SKM-1 treated with dmso at 0.1 percent for 144 hours (cell line): ENCODE data around the gene GLT6D1.

Experiments used
- DNase-seq: peaks from one replicate; lab custom pipeline; 2025; ENCODE audit not compliant: unreplicated experiment; lab: John Stamatoyannopoulos, UW

Gene GLT6D1

GRCh38 chr9:135624282-135624681, 15.1 kb downstream of the GLT6D1 start:
- DNase-seq, result no peak

GRCh38 chr9:135622415-135623020, 16.8 kb downstream of the GLT6D1 start:
- no peak for DNase-seq

- DNase-seq, result no peak
These were observed 18.8 kb downstream of the GLT6D1 start for GRCh38 chr9:135620558-135620957.

- DNase-seq, result no peak
These were observed 19.8 kb downstream of the GLT6D1 start for GRCh38 chr9:135619599-135619886.

- DNase-seq, result no peak
These were observed 20.3 kb downstream of the GLT6D1 start for GRCh38 chr9:135618866-135619598.

- no peak for DNase-seq
These were observed 21.3 kb downstream of the GLT6D1 start for GRCh38 chr9:135617991-135618411.

- no peak for DNase-seq
These were observed 21.8 kb downstream of the GLT6D1 start for GRCh38 chr9:135617538-135617900.

GRCh38 chr9:135616619-135617537, 22.5 kb downstream of the GLT6D1 start:
- no peak for DNase-seq

GRCh38 chr9:135615666-135616618, 23.4 kb downstream of the GLT6D1 start:
- DNase-seq, result no peak

GRCh38 chr9:135614821-135615665, 24.3 kb downstream of the GLT6D1 start:
- no peak for DNase-seq

- DNase-seq, result no peak
These were observed 25.2 kb downstream of the GLT6D1 start for GRCh38 chr9:135613946-135614805.

- DNase-seq, result no peak
These were observed 26.1 kb downstream of the GLT6D1 start for GRCh38 chr9:135612981-135613910.

- no peak for DNase-seq
These were observed 26.9 kb downstream of the GLT6D1 start for GRCh38 chr9:135612437-135612836.

GRCh38 chr9:135611875-135612209, 27.5 kb downstream of the GLT6D1 start:
- DNase-seq, result no peak

- DNase-seq, result no peak
These were observed 28.0 kb downstream of the GLT6D1 start for GRCh38 chr9:135611142-135611874.

GRCh38 chr9:135610290-135611141, 28.8 kb downstream of the GLT6D1 start:
- DNase-seq, result no peak
